Left lung (tissue), 10 donors: Measurements from ENCODE around the gene PSG7. TPM values are rescaled to one million over a fixed set of nuclear protein-coding genes. Genes with fewer than 3 reads are reported as not detected.
A peak's percentile ranks its signal among the peaks of the same experiment; 100 is the strongest.
"Not testable (repeated sequence)": the region's sequence is repeated elsewhere in the genome, so short reads cannot be mapped to it uniquely, and the experiment has no call there.

Experiments used
- ATAC-seq: fragments of 200-7000 bp; cut with Tn5 transposase; one replicate; pipeline ENCODE4 v1.9.1; 2020; ENCODE audit warnings: moderate library complexity
- DNase-seq, 4 donors: peaks; one replicate each; pipeline ENCODE4 v3.0.0-alpha.2; 2013 to 2020
- H3K27ac ChIP-seq, 2 donors: fragments of 200-600 bp; sonication (generic) in 1 of 2; one replicate each; pipeline versions ENCODE4 v1.5.0 to v1.8.0; 2020 to 2021
- H3K27me3 ChIP-seq, 2 donors: fragments of 200-600 bp; sonication (generic) in 1 of 2; one replicate each; pipeline versions ENCODE4 v1.5.0 to v1.8.0; 2020 to 2021
- H3K36me3 ChIP-seq, 2 donors: fragments of 200-600 bp; sonication (generic) in 1 of 2; one replicate each; pipeline versions ENCODE4 v1.5.0 to v1.8.0; 2020 to 2021
- H3K4me1 ChIP-seq, 2 donors: fragments of 200-600 bp; one replicate each; pipeline ENCODE4 v1.8.0; 2021
- H3K4me3 ChIP-seq, 2 donors: fragments of 200-600 bp; sonication (generic) in 1 of 2; one replicate each; pipeline versions ENCODE4 v1.5.0 to v1.8.0; 2020 to 2021; ENCODE audit warnings: mild to moderate bottlenecking in 1 of 2
- H3K9me3 ChIP-seq, 2 donors: fragments of 200-600 bp; sonication (generic) in 1 of 2; one replicate each; pipeline versions ENCODE4 v1.5.0 to v1.8.0; 2020 to 2021
- CTCF ChIP-seq, 2 donors: fragments of 200-600 bp; sonication (generic) in 1 of 2; IDR thresholded peaks; one replicate each; pipeline versions ENCODE4 v1.5.0 to v1.8.0; 2021; ENCODE audit warnings: antibody characterized with exemption in 2 of 2
- intact Hi-C, 2 donors: fragments of 100-400 bp; cut with DNase I; formaldehyde crosslinking; loops; one replicate each; pipeline versions ENCODE4 v1.11.2 to v1.14.2; 2022
- polyA plus RNA-seq, 6 donors: library from polyadenylated mRNA; unstranded; fragments of 120-200 nt; gene quantifications; one replicate each; pipeline ENCODE4 v1.2.1, GENCODE V29; 2013; ENCODE audit not compliant: insufficient read length in 6 of 6
- total RNA-seq, 2 donors: library from RNA; stranded (reverse); fragmentation: NEBNext Ultra II Directional; extraction: Animal tissue kit (Norgen Biotek cat#: 25700); gene quantifications; one replicate each; pipeline ENCODE4 v1.2.1, GENCODE V29; 2021
- donor health status: DM: no; HTN: yes; CAD: no.
- donor health status: DM: no; HTN: no; CAD: no.

PSG7 gene
- total and polyA plus RNA-seq, 8 donors, result not detected

DNA sequence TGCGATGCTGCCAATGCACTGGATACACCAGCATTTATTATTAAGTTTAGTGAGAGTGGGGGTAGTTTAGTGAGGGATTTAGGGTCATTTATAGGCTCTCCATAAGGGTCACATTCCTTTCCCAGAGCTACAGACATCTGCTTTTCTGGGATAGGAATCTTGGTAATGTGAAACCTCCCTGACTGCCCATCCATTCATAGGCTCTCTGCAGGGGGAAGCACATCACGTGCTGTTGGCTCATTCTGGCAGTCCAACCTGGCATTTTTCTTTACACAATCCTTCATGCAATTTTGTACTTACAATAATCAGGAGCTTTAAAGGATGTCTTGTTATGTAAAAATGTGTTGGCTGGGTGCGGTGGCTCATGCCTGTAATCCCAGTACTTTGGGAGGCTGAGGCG lies 36.4 kb downstream of the PSG7 start:
- H3K4me3 ChIP-seq, H3K9me3 ChIP-seq, ATAC-seq, H3K4me1 ChIP-seq, H3K36me3 ChIP-seq, intact Hi-C loops, H3K27ac ChIP-seq, H3K27me3 ChIP-seq, DNase-seq: not testable (repeated sequence)

GRCh38 chr19:42899674-42900073 lies 37.3 kb downstream of the PSG7 start:
- H3K4me3 ChIP-seq, H3K36me3 ChIP-seq, H3K4me1 ChIP-seq, H3K27me3 ChIP-seq, H3K9me3 ChIP-seq, intact Hi-C loops, H3K27ac ChIP-seq, ATAC-seq, DNase-seq: not testable (repeated sequence)

- ATAC-seq, result not testable (repeated sequence)
These were observed 37.9 kb downstream of the PSG7 start for GRCh38 chr19:42899110-42899509.

GRCh38 chr19:42898656-42899055 lies 38.4 kb downstream of the PSG7 start:
- H3K36me3 ChIP-seq, H3K9me3 ChIP-seq, H3K4me3 ChIP-seq, intact Hi-C loops, H3K27me3 ChIP-seq, H3K27ac ChIP-seq, DNase-seq, ATAC-seq, H3K4me1 ChIP-seq: not testable (repeated sequence)

More at GRCh38 chr19:42899110-42899509, 37.9 kb downstream of the PSG7 start:
- H3K27me3 ChIP-seq, H3K4me1 ChIP-seq, H3K27ac ChIP-seq, H3K9me3 ChIP-seq, DNase-seq, H3K36me3 ChIP-seq, intact Hi-C loops, H3K4me3 ChIP-seq: not testable (repeated sequence)

DNA sequence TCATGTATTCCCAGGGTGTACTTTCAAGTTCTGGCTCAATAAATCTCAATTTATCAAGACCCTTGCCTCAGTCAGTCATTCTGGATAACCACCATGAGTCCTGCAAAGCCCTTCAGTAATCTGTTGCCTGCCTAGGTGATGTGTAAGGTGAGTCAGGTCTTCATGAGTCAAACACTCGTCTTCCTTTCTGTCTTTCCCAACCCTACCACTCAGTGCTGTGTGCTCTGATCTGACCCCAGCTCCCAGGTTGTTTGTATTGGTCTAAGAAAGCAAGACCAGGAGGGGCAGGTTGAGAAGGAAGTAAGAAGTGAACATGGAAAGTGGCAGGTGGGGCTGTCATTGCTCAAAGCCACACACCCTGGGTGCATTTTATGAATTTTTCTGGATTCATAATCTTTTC lies 39.3 kb downstream of the PSG7 start:
- H3K27ac ChIP-seq, DNase-seq, ATAC-seq, intact Hi-C loops, H3K4me1 ChIP-seq, H3K4me3 ChIP-seq, H3K27me3 ChIP-seq, H3K36me3 ChIP-seq, H3K9me3 ChIP-seq: not testable (repeated sequence)

DNA sequence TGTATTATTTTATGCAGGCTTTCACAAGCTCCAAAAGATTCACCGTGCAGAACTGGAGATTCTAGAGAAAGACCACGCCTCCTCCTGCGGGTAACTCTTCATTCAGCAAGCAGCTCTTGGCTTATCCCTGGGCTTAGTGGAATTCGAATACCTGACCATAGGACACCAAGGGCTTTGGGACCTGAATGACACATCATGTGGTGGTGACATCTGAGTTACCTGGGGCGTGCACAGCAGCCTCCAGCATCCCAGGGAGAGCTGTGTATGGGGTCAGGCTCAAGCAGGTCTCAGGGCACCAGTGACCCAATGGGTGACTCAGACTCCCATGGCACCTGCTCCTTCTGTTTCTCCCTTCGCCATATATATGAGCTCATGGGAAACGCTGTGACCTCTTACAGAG lies 46.6 kb downstream of the PSG7 start:
- ATAC-seq, DNase-seq, intact Hi-C loops, H3K4me1 ChIP-seq, H3K27me3 ChIP-seq, H3K27ac ChIP-seq, H3K4me3 ChIP-seq, H3K36me3 ChIP-seq: not testable (repeated sequence)
- peaks cover 0 to 19% of the 10 kb centered on the region in 2 donors for H3K9me3 ChIP-seq

- intact Hi-C loops, ATAC-seq, H3K4me1 ChIP-seq, DNase-seq, H3K4me3 ChIP-seq, H3K27ac ChIP-seq, H3K36me3 ChIP-seq: not testable (repeated sequence)
- peaks cover 0 to 19% of the 10 kb centered on the region in 2 donors for H3K9me3 ChIP-seq
- H3K27me3 ChIP-seq, result peaks cover 0 to 19% of the 10 kb centered on the region in 2 donors
These were observed 49.0 kb downstream of the PSG7 start for GRCh38 chr19:42887876-42888445.

- DNase-seq, H3K4me1 ChIP-seq, ATAC-seq, intact Hi-C loops, H3K36me3 ChIP-seq, H3K27ac ChIP-seq, H3K4me3 ChIP-seq, H3K9me3 ChIP-seq: not testable (repeated sequence)
- peaks cover 0 to 19% of the 10 kb centered on the region in 2 donors for H3K27me3 ChIP-seq
These were observed 54.3 kb downstream of the PSG7 start for GRCh38 chr19:42882730-42883129.

GRCh38 chr19:42882010-42882409 lies 55.0 kb downstream of the PSG7 start:
- H3K9me3 ChIP-seq, DNase-seq, ATAC-seq, H3K4me1 ChIP-seq, H3K4me3 ChIP-seq, H3K27ac ChIP-seq, intact Hi-C loops, H3K36me3 ChIP-seq: not testable (repeated sequence)
- peaks cover 0 to 19% of the 10 kb centered on the region in 2 donors for H3K27me3 ChIP-seq

DNA sequence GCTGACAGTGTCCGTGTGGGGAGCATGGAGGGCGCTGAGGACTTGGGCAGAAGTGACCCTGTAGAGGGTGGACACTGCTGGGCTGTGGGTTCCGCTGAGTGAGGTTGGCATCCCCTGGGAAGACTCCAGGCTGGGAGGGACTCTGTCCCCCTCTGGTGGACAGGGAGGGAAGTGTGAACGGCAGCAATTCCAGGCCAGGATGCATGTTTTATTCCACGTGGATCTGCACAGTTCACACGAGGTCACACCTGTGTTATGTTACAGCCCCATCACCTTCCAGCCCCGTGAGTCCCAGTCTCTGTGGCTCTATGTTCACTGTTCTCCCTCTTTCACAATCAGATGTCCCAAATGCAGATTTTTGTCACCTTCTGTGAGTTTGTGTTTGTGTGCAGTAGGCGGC lies 55.7 kb downstream of the PSG7 start:
- intact Hi-C loops, DNase-seq, H3K27ac ChIP-seq, H3K4me1 ChIP-seq, H3K4me3 ChIP-seq, H3K9me3 ChIP-seq, H3K36me3 ChIP-seq, ATAC-seq: not testable (repeated sequence)
- peak in 1 of 2 donors; percentile 26 for TF ChIP-seq CTCF (IDR thresholded peaks at IDR 0.05)
- H3K27me3 ChIP-seq, result peaks cover 0 to 19% of the 10 kb centered on the region in 2 donors

- DNase-seq, H3K4me3 ChIP-seq, H3K9me3 ChIP-seq, H3K4me1 ChIP-seq, ATAC-seq, H3K27ac ChIP-seq, intact Hi-C loops, H3K36me3 ChIP-seq: not testable (repeated sequence)
- H3K27me3 ChIP-seq, result peaks cover 0 to 16% of the 10 kb centered on the region in 2 donors
These were observed 56.4 kb downstream of the PSG7 start for GRCh38 chr19:42880621-42881020.
